RWPE2 (cell line): ENCODE results near the gene MED22.
"Not testable (repeated sequence)": the region's sequence is repeated elsewhere in the genome, so short reads cannot be mapped to it uniquely, and the experiment has no call there.

Experiments used
- ATAC-seq: fragments of 200-7000 bp; cut with Tn5 transposase; 3 replicates; pipeline ENCODE4 v1.9.1; 2021; ENCODE audit warnings: low read depth
- DNase-seq: peaks from one replicate; pipeline ENCODE4 v3.0.0-alpha.2; 2020; ENCODE audit warnings: low spot score
- H3K27ac ChIP-seq: fragments of 450-650 bp; 2 replicates; pipeline ENCODE4 v1.5.1; 2017; ENCODE audit warnings: mild to moderate bottlenecking; ENCODE audit not compliant: poor library complexity, severe bottlenecking
- H3K27me3 ChIP-seq: fragments of 250-450 bp; sonication (Bioruptor Pico); 2 replicates; pipeline ENCODE4 v1.5.1; 2021; ENCODE audit warnings: mild to moderate bottlenecking, moderate library complexity; ENCODE audit not compliant: insufficient read depth, poor library complexity, severe bottlenecking
- H3K36me3 ChIP-seq: fragments of 250-450 bp; sonication (Bioruptor Pico); 2 replicates; pipeline ENCODE4 v1.5.1; 2020; ENCODE audit warnings: low read depth, mild to moderate bottlenecking, moderate library complexity
- H3K4me1 ChIP-seq: fragments of 250-450 bp; sonication (Bioruptor Pico); 2 replicates; pipeline ENCODE4 v1.5.1; 2021; ENCODE audit warnings: mild to moderate bottlenecking, moderate library complexity; ENCODE audit not compliant: insufficient read depth, poor library complexity, severe bottlenecking
- H3K4me3 ChIP-seq: fragments of 250-450 bp; sonication (Bioruptor Pico); 2 replicates; pipeline ENCODE4 v1.5.1; 2021; ENCODE audit warnings: mild to moderate bottlenecking, moderate library complexity; ENCODE audit not compliant: severe bottlenecking
- H3K9me3 ChIP-seq: fragments of 250-450 bp; sonication (Bioruptor Pico); 2 replicates; pipeline ENCODE4 v1.5.1; 2021; ENCODE audit warnings: mild to moderate bottlenecking, moderate library complexity; ENCODE audit not compliant: severe bottlenecking
- TF ChIP-seq, protein P1 (sequence below): fragments of 450-650 bp; IDR thresholded peaks from one replicate; pipeline ENCODE4 v1.5.1; 2017; ENCODE audit warnings: mild to moderate bottlenecking, moderate library complexity; ENCODE audit not compliant: poor library complexity, severe bottlenecking

Gene MED22

DNA sequence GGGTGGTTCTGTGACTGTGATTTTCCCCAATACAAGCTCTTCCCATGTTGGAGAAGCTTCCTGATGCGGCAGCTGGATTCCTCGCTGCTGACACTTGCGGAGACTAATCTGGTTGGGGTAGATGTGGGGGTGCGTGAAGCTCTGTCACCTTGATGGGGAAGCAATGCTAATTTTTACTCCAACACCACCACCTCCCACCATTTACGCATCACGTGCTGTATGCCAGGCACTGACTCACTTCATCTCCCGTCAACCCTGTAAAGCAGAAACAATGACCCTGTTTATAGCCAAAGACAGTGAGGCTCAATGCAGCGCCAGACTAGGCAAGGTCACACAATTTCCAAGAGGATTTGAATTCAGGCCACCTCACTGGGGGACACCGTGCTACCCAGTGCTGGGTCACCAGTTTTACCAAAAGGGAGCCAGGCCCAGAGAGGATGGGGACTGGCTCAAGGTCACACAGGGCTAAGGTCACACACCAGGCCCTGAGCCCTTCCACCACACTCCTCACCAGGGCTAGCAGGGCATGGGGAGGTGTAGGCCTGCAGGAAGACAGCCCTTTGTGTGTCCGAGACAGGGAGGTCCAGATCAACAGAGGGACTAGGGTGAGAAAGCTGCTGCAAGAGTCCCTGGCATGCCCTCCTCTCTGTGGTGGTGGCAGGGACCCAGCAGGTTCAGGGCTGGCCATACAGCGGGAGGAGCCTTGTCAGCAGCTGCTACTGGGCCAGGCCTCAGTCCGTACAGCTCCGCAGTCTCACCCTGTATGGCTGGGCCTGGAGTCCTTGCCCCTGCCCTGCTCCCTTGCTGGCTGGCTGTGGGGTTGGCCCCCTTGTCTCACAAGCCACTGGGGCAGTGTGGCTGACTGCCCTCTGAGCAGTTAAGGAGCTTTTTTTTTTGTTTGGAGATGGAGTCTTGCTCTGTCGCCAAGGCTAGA lies 31.5 kb upstream of the MED22 start:
- no peak overlapping the region for H3K4me3 ChIP-seq
- no peaks in the 10 kb centered on the region for H3K27me3 ChIP-seq
- TF ChIP-seq, protein P1, sequence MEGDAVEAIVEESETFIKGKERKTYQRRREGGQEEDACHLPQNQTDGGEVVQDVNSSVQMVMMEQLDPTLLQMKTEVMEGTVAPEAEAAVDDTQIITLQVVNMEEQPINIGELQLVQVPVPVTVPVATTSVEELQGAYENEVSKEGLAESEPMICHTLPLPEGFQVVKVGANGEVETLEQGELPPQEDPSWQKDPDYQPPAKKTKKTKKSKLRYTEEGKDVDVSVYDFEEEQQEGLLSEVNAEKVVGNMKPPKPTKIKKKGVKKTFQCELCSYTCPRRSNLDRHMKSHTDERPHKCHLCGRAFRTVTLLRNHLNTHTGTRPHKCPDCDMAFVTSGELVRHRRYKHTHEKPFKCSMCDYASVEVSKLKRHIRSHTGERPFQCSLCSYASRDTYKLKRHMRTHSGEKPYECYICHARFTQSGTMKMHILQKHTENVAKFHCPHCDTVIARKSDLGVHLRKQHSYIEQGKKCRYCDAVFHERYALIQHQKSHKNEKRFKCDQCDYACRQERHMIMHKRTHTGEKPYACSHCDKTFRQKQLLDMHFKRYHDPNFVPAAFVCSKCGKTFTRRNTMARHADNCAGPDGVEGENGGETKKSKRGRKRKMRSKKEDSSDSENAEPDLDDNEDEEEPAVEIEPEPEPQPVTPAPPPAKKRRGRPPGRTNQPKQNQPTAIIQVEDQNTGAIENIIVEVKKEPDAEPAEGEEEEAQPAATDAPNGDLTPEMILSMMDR: no peak
- no peak for ATAC-seq
- H3K4me1 ChIP-seq: no peaks in the 10 kb centered on the region
- no peaks in the 10 kb centered on the region for H3K9me3 ChIP-seq
- no peak overlapping the region for H3K27ac ChIP-seq
- H3K36me3 ChIP-seq: no peaks in the 10 kb centered on the region
- no peak for DNase-seq

- ATAC-seq: no peak
- Histone ChIP-seq H3K9me3 (no peaks in the 10 kb centered on the region), H3K4me1 (no peaks in the 10 kb centered on the region), H3K36me3 (peaks cover 6% of the 10 kb centered on the region), H3K4me3 (no peak overlapping the region), H3K27me3 (no peaks in the 10 kb centered on the region), H3K27ac (no peak overlapping the region)
- no peak for DNase-seq
- TF ChIP-seq, protein P1: no peak
Observed at GRCh38 chr9:133378408-133378962, 30.6 kb upstream of the MED22 start.

GRCh38 chr9:133377721-133378216 lies 29.8 kb upstream of the MED22 start:
- ATAC-seq: no peak
- DNase-seq: no peak
- Histone ChIP-seq H3K4me3 (no peak overlapping the region), H3K27ac (no peak overlapping the region), H3K27me3 (no peaks in the 10 kb centered on the region), H3K9me3 (no peaks in the 10 kb centered on the region), H3K4me1 (no peaks in the 10 kb centered on the region), H3K36me3 (peaks cover 14% of the 10 kb centered on the region)
- TF ChIP-seq, protein P1: no peak

DNA sequence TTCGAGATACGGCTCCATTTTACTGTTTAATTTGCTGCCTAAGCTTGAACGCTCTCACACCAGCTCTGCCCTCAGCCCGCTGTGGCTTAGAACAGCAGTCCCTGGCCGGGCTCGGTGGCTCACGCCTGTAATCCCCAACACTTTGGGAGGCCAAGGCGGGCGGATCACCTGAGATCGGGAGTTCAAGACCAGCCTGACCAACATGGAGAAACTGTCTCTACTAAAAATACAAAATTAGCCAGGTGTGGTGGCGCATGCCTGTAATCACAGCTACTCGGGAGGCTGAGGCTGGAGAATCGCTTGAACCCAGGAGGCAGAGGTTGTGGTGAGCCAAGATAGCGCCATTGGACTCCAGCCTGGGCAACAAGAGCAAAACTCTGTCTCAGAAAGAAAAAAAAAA lies 29.3 kb upstream of the MED22 start:
- not testable (repeated sequence) for H3K4me3 ChIP-seq, H3K9me3 ChIP-seq, H3K27ac ChIP-seq, DNase-seq, H3K4me1 ChIP-seq, ATAC-seq, H3K27me3 ChIP-seq
- peaks cover 18% of the 10 kb centered on the region for H3K36me3 ChIP-seq

DNA sequence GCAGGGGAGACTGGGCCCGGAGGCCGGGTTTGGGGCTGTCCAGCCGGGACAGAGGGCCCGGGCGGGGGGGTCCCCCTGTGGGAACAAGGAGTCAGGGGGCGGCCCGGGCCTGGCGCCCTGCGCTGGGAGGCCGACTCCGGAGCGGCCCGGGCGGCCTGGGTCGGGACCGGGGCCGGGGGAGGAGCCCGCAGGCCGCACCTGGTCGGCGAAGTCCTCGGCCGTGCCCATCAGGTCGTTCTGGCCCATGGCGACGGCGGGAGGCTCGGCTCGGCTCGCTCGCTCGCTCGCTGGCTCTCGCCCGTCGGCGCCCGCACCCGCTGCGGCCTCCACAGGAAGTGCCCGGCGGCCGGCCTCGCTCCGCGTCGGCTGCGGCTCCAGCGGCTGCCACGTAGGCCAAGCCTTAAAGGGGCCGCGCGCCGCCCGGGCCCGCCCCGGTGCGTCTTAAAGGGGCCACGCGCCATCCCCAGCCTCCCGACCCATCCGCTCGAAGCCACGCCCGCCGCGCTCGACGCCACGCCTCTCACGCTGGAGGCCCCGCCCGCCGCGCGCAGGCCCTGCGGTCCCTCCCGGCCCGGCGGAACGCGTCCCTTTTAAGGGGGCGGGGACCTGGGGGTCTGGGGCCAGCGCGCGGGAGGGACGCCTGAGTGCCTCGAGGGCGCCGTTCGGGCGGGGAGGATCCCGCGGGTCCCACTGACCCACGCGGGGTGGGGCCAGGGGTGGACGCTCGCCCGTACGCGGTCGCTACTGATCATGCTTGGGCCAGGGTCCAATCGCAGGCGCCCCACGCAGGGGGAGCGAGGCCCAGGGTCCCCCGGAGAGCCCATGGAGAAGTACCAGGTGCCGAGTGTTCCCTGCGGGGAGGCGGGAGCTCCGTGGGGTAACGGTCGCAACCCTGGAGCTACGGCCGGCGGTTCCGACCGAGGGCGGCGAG lies 28.1 kb upstream of the MED22 start, which contains the start of the genes STKLD1 and SURF4:
STKLD1 (plus strand) TSS at position 643 of the 931 bp plus-strand sequence; CDS start at position 751, 108 bp downstream.
SURF4 (minus strand) TSS at position 337 of the 931 bp plus-strand sequence; CDS start at position 246, 91 bp downstream.
- TF ChIP-seq, protein P1: no peak
- ATAC-seq (peak; percentile 91), DNase-seq (peak; percentile 91)
- peaks cover 31% of the 10 kb centered on the region for H3K36me3 ChIP-seq
- H3K4me3 ChIP-seq: peak within 1 kb of the TSS; percentile 67
- no peaks in the 10 kb centered on the region for H3K4me1 ChIP-seq
- H3K27ac ChIP-seq: peak within 1 kb of the TSS; percentile 89
- no peaks in the 10 kb centered on the region for H3K27me3 ChIP-seq
- H3K9me3 ChIP-seq: no peaks in the 10 kb centered on the region
